ENCODE measurements around the gene KPTN.
A peak's percentile ranks its signal among the peaks of the same experiment; 100 is the strongest.
"Not testable (repeated sequence)": the region's sequence is repeated elsewhere in the genome, so short reads cannot be mapped to it uniquely, and the experiment has no call there.

KPTN gene

GRCh38 chr19:47490847-47491246 lies 6.8 kb upstream of the KPTN start:
- no peak for DNase-seq

- DNase-seq = no peak
These were observed 6.0 kb upstream of the KPTN start for GRCh38 chr19:47490031-47490430.

- DNase-seq = no peak
These were observed 5.3 kb upstream of the KPTN start for GRCh38 chr19:47489072-47489914.

- no peak for DNase-seq
These were observed 3.8 kb upstream of the KPTN start for GRCh38 chr19:47487551-47488515.

- DNase-seq = no peak
These were observed 2.9 kb upstream of the KPTN start for GRCh38 chr19:47486900-47487299.

- DNase-seq = not testable (repeated sequence)
These were observed 2.2 kb upstream of the KPTN start for GRCh38 chr19:47486220-47486619.

GRCh38 chr19:47485210-47485609 lies 1.2 kb upstream of the KPTN start:
- DNase-seq = no peak

- DNase-seq = no peak
These were observed 819 bp downstream of the KPTN start for GRCh38 chr19:47483200-47483599.

GRCh38 chr19:47481460-47482052 lies 2.5 kb downstream of the KPTN start:
- DNase-seq = no peak

- no peak for DNase-seq
These were observed 3.4 kb downstream of the KPTN start for GRCh38 chr19:47480658-47481057.

- no peak for DNase-seq
These were observed 4.1 kb downstream of the KPTN start for GRCh38 chr19:47479701-47480503.

- DNase-seq = no peak
These were observed 7.5 kb downstream of the KPTN start for GRCh38 chr19:47476438-47476972.

- DNase-seq = no peak
These were observed 8.6 kb downstream of the KPTN start for GRCh38 chr19:47475465-47475864.

- no peak for DNase-seq
These were observed 10.7 kb downstream of the KPTN start for GRCh38 chr19:47473336-47473735.

GRCh38 chr19:47471733-47472457 lies 12.1 kb downstream of the KPTN start, which contains the start of gene SLC8A2:
Gene SLC8A2 (minus strand): TSS chr19:47471893. CDS start chr19:47466403, 5,490 bp downstream.
- DNase-seq = peak; percentile 70

GRCh38 chr19:47471381-47471732 lies 12.7 kb downstream of the KPTN start:
- DNase-seq = no peak

- no peak for DNase-seq
These were observed 13.4 kb downstream of the KPTN start for GRCh38 chr19:47470447-47471195.

GRCh38 chr19:47469719-47470118 lies 14.3 kb downstream of the KPTN start:
- DNase-seq = no peak

GRCh38 chr19:47469363-47469700 lies 14.7 kb downstream of the KPTN start:
- no peak for DNase-seq

- no peak for DNase-seq
These were observed 16.1 kb downstream of the KPTN start for GRCh38 chr19:47467914-47468313.

GRCh38 chr19:47465957-47466356 lies 18.1 kb downstream of the KPTN start:
- DNase-seq = no peak
